Heart right ventricle (tissue), 16 donors: ENCODE measurements around the gene STAT5B. TPM values are rescaled to one million over a fixed set of nuclear protein-coding genes. Genes with fewer than 3 reads are reported as not detected.

Experiments
- ATAC-seq, 8 donors: fragments of 200-7000 bp; cut with Tn5 transposase; one replicate each; pipeline ENCODE4 v1.9.1; 2020; ENCODE audit warnings: mild to moderate bottlenecking in 8 of 8, moderate library complexity in 8 of 8, moderate number of reproducible peaks in 1 of 8
- DNase-seq, 2 donors: peaks; one replicate each; pipeline ENCODE4 v3.0.0-alpha.2; 2020
- H3K27ac ChIP-seq, 10 donors: fragments of 200-600 bp; sonication (generic) in 2 of 10; one replicate each; pipeline versions ENCODE4 v1.5.0 to v1.8.0; 2020 to 2022; ENCODE audit warnings: mild to moderate bottlenecking in 3 of 10
- H3K27me3 ChIP-seq, 7 donors: fragments of 200-600 bp; one replicate each; pipeline ENCODE4 v1.8.0; 2021 to 2022; ENCODE audit warnings: mild to moderate bottlenecking in 2 of 7
- H3K36me3 ChIP-seq, 9 donors: fragments of 200-600 bp; sonication (generic) in 1 of 9; one replicate each; pipeline versions ENCODE4 v1.5.0 to v1.8.0; 2020 to 2022; ENCODE audit warnings: mild to moderate bottlenecking in 2 of 9
- H3K4me1 ChIP-seq, 9 donors: fragments of 200-600 bp; sonication (generic) in 1 of 9; one replicate each; pipeline versions ENCODE4 v1.5.0 to v1.8.0; 2020 to 2022; ENCODE audit warnings: mild to moderate bottlenecking in 4 of 9
- H3K4me3 ChIP-seq, 10 donors: fragments of 200-600 bp; sonication (generic) in 2 of 10; one replicate each; pipeline versions ENCODE4 v1.5.0 to v1.8.0; 2020 to 2022; ENCODE audit warnings: mild to moderate bottlenecking in 7 of 10, moderate library complexity in 2 of 10
- H3K9me3 ChIP-seq, 11 donors: fragments of 200-600 bp in 10 of 11; sonication (generic) in 2 of 11; one replicate each; pipeline versions ENCODE4 v1.5.0 to v1.8.0; 2013 to 2022; ENCODE audit warnings: mild to moderate bottlenecking in 2 of 11, control low read depth in 1 of 11, moderate library complexity in 1 of 11
- WGBS, 2 donors: extraction: QIAGEN DNeasy Blood & Tissue Kit; methylation state at CpG; one replicate each; pipeline ENCODE4 v1.1.7; 2013; ENCODE audit warnings: inconsistent platforms in 1 of 2; 5-methylcytosine and 5-hydroxymethylcytosine counted together
- intact Hi-C, 10 donors: fragments of 100-400 bp; cut with DNase I; formaldehyde crosslinking; loops; one replicate each; pipeline versions ENCODE4 v1.11.1 to v1.14.2; 2022
- polyA plus RNA-seq, 2 donors: library from polyadenylated mRNA; stranded (reverse); fragments of 200-250 nt; gene quantifications; one replicate each; pipeline ENCODE4 v1.2.3, GENCODE V29; 2013
- total RNA-seq, 10 donors: library from RNA; stranded (reverse); fragmentation: NEBNext Ultra II Directional in 3 of 10; extraction: Animal tissue kit (Norgen Biotek cat#: 25700) in 3 of 10; gene quantifications; one replicate each; pipeline versions ENCODE4 v1.2.1 to v1.2.4, GENCODE V29; 2021 to 2023
- TF ChIP-seq, protein P1 (sequence below), 9 donors: fragments of 200-600 bp; sonication (generic) in 2 of 9; IDR thresholded peaks; one replicate each; pipeline versions ENCODE4 v1.5.0 to v1.8.0; 2021 to 2022; ENCODE audit warnings: antibody characterized with exemption in 9 of 9, mild to moderate bottlenecking in 5 of 9, moderate library complexity in 1 of 9
- donor health status: Arrhythmogenic right ventricular cardiomyopathy.
- donor health status: ischemic (EF 13 %, LVEDD 7.1; RV severe dilation, severe dysfunction).
- donor health status: healthy with polysubstance abuse.
- donor health status: DM: no; HTN: yes; CAD: no.
- donor health status: DM: no; HTN: no; CAD: no.
- donor health status: ischemic (EF 25% LVEDD 6.9; RV normal size, moderate dysfunction).
- donor health status: ischemic (EF 25% LVEDD 5.7; RV mildly dilated, moderate dysfunction).
- donor health status: healthy.
- donor health status: DM: yes; HTN: yes; CAD: no.
- donor health status: Ischemic cardiomyopathy.
- donor health status: ischemic (EF 35%, LVEDD 5.7; RV mildly dilated, moderate dysfunction).
- donor health status: nonischemic (EF 11% LVEDD 7.7; RV severe dilation, severe dysfunction).
- donor health status: DM: yes; HTN: yes; CAD: no.
- donor health status: PGD.
- donor health status: ischemic (EF 29% LVEDD 5.4; RV normal size, mild dysfunction).
- donor health status: nonischemic (EF 23%, LVEDD 6.1; RV moderate dilation, normal function).

Gene STAT5B
- total and polyA plus RNA-seq, 12 donors: 14.4 to 34.7 (median 30.1) TPM

DNA sequence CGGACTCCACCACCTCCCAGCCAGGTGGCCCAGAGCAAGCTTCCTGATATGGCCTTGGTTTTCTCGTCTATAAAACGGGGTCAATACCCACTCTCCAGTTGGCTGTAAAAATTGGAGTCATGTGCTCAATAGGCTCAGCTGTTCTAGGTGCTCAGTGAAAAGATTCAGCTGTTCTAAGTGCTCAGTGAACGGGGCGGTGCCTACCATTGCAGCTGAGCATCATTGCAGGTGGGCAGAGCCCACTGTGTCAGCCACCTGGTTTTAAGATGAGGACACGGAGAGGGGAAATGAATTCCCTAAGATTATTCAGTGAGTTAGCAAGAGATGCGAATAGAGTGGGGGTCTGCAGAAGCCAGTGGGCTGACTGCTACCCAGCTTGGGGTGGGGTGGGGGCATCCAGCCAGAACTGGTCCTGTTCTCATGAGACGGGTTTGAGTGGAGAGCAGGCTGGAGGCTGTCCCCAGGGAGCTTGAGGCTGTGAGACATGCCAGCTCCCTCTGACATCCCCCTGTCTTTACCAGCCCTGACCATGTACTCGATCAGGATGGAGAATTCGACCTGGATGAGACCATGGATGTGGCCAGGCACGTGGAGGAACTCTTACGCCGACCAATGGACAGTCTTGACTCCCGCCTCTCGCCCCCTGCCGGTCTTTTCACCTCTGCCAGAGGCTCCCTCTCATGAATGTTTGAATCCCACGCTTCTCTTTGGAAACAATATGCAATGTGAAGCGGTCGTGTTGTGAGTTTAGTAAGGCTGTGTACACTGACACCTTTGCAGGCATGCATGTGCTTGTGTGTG, 34.0 kb upstream of the STAT5B start:
- intact Hi-C loops: loop anchor here in 2 of 10 donors (5.0 to 10.0 kb wide), 2 partner anchors 205 to 217 kb away; no protein-coding TSS in a partner anchor
- no peak for DNase-seq
- WGBS, 2 donors: 83 to 85% methylated on average over 19 of the region's 19 CpGs
- Histone ChIP-seq H3K4me3 (no peak overlapping the region), H3K4me1 (peaks cover 10 to 57% (median 31%) of the 10 kb centered on the region in 9 donors), H3K27me3 (no peaks in the 10 kb centered on the region), H3K27ac (peak overlapping the region in 3 of 10 donors; percentile 1 to 51 (median 11)), H3K36me3 (peaks cover 0 to 98% (median 34%) of the 10 kb centered on the region in 9 donors), H3K9me3 (no peaks in the 10 kb centered on the region)
- TF ChIP-seq, protein P1, sequence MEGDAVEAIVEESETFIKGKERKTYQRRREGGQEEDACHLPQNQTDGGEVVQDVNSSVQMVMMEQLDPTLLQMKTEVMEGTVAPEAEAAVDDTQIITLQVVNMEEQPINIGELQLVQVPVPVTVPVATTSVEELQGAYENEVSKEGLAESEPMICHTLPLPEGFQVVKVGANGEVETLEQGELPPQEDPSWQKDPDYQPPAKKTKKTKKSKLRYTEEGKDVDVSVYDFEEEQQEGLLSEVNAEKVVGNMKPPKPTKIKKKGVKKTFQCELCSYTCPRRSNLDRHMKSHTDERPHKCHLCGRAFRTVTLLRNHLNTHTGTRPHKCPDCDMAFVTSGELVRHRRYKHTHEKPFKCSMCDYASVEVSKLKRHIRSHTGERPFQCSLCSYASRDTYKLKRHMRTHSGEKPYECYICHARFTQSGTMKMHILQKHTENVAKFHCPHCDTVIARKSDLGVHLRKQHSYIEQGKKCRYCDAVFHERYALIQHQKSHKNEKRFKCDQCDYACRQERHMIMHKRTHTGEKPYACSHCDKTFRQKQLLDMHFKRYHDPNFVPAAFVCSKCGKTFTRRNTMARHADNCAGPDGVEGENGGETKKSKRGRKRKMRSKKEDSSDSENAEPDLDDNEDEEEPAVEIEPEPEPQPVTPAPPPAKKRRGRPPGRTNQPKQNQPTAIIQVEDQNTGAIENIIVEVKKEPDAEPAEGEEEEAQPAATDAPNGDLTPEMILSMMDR (IDR thresholded peaks at IDR 0.05): no peak
- no peak for ATAC-seq

DNA sequence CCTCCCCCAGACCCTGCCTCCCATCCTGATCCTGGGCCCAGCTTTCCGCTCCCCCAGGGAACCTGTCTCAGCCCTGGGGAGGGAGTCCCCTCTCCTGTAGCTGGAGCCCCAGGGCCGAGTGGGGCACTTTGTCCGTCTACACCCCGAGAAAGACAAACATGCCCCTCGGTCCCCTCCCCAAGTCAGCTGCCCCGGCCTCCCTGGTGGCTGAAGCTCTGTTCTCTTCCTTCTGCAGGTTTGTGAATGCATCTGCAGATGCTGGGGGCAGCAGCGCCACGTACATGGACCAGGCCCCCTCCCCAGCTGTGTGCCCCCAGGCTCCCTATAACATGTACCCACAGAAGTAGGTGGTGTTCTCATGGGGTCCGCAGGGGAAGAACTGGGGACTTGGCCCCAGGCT, 33.0 kb upstream of the STAT5B start:
- H3K4me3 ChIP-seq: no peak overlapping the region
- DNase-seq: no peak
- no peak for ATAC-seq
- intact Hi-C loops: no loop called here
- H3K9me3 ChIP-seq: no peaks in the 10 kb centered on the region
- H3K27ac ChIP-seq: peak overlapping the region in 1 of 10 donors; percentile 51
- 92 to 93% methylated on average over 9 of the region's 9 CpGs for WGBS, 2 donors
- peaks cover 10 to 47% (median 25%) of the 10 kb centered on the region in 9 donors for H3K4me1 ChIP-seq
- TF ChIP-seq, protein P1 (IDR thresholded peaks at IDR 0.05): no peak
- peaks cover 0 to 98% (median 29%) of the 10 kb centered on the region in 9 donors for H3K36me3 ChIP-seq
- no peaks in the 10 kb centered on the region for H3K27me3 ChIP-seq

DNA sequence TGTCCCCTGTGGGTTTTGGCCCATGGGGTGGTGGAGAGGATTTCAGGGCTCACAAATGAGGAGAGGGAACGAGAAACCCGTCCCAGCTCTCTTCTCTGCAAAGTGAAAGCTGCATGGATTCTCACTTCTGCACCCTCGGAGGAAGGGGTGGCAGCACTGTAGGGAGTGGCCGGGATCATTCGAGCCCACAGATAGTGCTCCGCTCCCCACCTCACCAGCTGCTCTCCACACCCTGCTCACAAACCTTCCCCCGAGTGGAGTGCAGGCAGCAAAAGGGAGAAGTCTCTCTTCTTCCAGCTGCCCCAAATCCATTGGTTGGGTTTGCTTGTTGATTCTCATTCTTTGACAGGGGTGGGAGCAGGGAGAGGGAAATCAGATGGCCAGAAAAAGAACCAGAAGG, 32.3 kb upstream of the STAT5B start:
- 84 to 90% methylated on average over 7 of the region's 7 CpGs for WGBS, 2 donors
- intact Hi-C loops: no loop called here
- peaks cover 10 to 40% (median 25%) of the 10 kb centered on the region in 9 donors for H3K4me1 ChIP-seq
- no peak overlapping the region for H3K4me3 ChIP-seq
- TF ChIP-seq, protein P1 (IDR thresholded peaks at IDR 0.05): no peak
- no peak for ATAC-seq
- H3K9me3 ChIP-seq: no peaks in the 10 kb centered on the region
- H3K36me3 ChIP-seq: peaks cover 0 to 98% (median 26%) of the 10 kb centered on the region in 9 donors
- H3K27me3 ChIP-seq: no peaks in the 10 kb centered on the region
- DNase-seq: no peak
- peak overlapping the region in 1 of 10 donors; percentile 51 for H3K27ac ChIP-seq

DNA sequence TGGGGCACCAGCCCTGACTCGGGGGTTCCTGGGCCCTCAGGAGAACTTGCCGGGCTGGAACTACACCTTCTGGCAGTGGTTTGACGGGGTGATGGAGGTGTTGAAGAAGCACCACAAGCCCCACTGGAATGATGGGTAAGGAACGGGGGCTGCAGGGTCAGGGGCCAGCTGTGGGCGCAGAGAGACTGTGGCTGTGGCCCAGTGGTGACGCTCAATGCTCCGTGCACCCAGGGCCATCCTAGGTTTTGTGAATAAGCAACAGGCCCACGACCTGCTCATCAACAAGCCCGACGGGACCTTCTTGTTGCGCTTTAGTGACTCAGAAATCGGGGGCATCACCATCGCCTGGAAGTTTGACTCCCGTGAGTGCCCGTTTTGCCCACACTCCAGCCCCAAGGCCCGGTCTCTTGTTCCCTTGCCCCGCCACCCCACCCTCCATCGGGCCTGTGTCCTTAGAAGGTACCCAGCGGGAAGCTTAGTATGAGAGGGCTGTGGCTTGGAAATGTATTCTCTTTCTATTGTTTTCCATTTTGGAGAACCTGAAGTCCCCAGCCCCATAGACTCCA, 31.3 kb upstream of the STAT5B start:
- TF ChIP-seq, protein P1 (IDR thresholded peaks at IDR 0.05): no peak
- H3K4me3 ChIP-seq: no peak overlapping the region
- no peak for DNase-seq
- peaks cover 6 to 30% (median 19%) of the 10 kb centered on the region in 9 donors for H3K4me1 ChIP-seq
- 96 to 97% methylated on average over 19 of the region's 19 CpGs for WGBS, 2 donors
- no peaks in the 10 kb centered on the region for H3K27me3 ChIP-seq
- ATAC-seq: no peak
- H3K9me3 ChIP-seq: no peaks in the 10 kb centered on the region
- no peak overlapping the region for H3K27ac ChIP-seq
- intact Hi-C loops: no loop called here
- peaks cover 0 to 98% (median 26%) of the 10 kb centered on the region in 9 donors for H3K36me3 ChIP-seq
